Adrenal gland (tissue), 12 donors: ENCODE results near the gene HEPHL1. TPM values are rescaled to one million over a fixed set of nuclear protein-coding genes. Genes with fewer than 3 reads are reported as not detected.

Experiments used
- DNase-seq, 7 donors: peaks; one replicate each; pipeline ENCODE4 v3.0.0-alpha.2; 2019 to 2020
- H3K27ac ChIP-seq, 5 donors: fragments of 200-600 bp; sonication (generic) in 4 of 5; 1 replicate in 3 of 5; 2 replicates in 2 of 5; pipeline versions ENCODE4 v1.5.1 to v1.8.0; 2016 to 2020; ENCODE audit warnings: mild to moderate bottlenecking in 1 of 5
- H3K27me3 ChIP-seq: fragments of 200-600 bp; 2 replicates; pipeline ENCODE4 v1.8.0; 2021
- H3K36me3 ChIP-seq, 2 donors: fragments of 200-600 bp; replicated peaks in 1 of 2; 1 replicate in 1 of 2; 2 replicates in 1 of 2; pipeline versions ENCODE4 v1.5.1 to v1.8.0; 2018 to 2022
- H3K4me1 ChIP-seq, 2 donors: fragments of 200-600 bp; replicated peaks in 1 of 2; 1 replicate in 1 of 2; 2 replicates in 1 of 2; pipeline versions ENCODE4 v1.5.1 to v1.8.0; 2018 to 2021
- H3K4me3 ChIP-seq, 4 donors: fragments of 200-600 bp; sonication (generic) in 3 of 4; one replicate each; pipeline ENCODE4 v1.5.1; 2016 to 2018
- H3K9me3 ChIP-seq, 3 donors: fragments of 200-600 bp; sonication (generic) in 1 of 3; replicated peaks in 1 of 3; 1 replicate in 2 of 3; 2 replicates in 1 of 3; pipeline versions ENCODE4 v1.5.1 to v1.8.0; 2016 to 2021
- CTCF ChIP-seq, 6 experiments: fragments of 450-650 bp in 4 of 6; fragments of 200-600 bp in 2 of 6; sonication (generic) in 1 of 6; IDR thresholded peaks; 1 replicate in 5 of 6; 2 replicates in 1 of 6; pipeline versions ENCODE4 v1.5.1 to v1.8.0; 2016 to 2021; ENCODE audit warnings: antibody characterized with exemption in 6 of 6, mild to moderate bottlenecking in 2 of 6, moderate library complexity in 1 of 6
- POLR2A ChIP-seq, 2 donors: fragments of 450-650 bp; IDR thresholded peaks; one replicate each; pipeline ENCODE4 v1.6.1; 2017; ENCODE audit warnings: antibody characterized with exemption in 2 of 2, mild to moderate bottlenecking in 2 of 2, moderate library complexity in 1 of 2
- WGBS, 4 donors: extraction: QIAGEN DNeasy Blood & Tissue Kit in 2 of 4; methylation state at CpG; one replicate each; pipeline versions ENCODE4 v1.1.5 to v1.1.7; 2013 to 2017; 5-methylcytosine and 5-hydroxymethylcytosine counted together
- intact Hi-C, 2 donors: fragments of 100-400 bp; cut with DNase I; formaldehyde crosslinking; loops; one replicate each; pipeline versions ENCODE4 v1.14.1 to v1.15.0; 2022 to 2023
- polyA plus RNA-seq, 3 donors: library from polyadenylated mRNA; stranded (reverse); fragments of 200-250 nt in 2 of 3; fragments of 350-450 nt in 1 of 3; fragmentation: Illumina TruSeq in 1 of 3; extraction: RNeasy Lipid Tissue Mini Kit (QIAGEN cat#74804) in 1 of 3; gene quantifications; one replicate each; pipeline ENCODE4 v1.2.3, GENCODE V29; 2013 to 2014
- total RNA-seq, 9 donors: library from RNA; depleted of rRNA in 4 of 9; stranded (reverse); fragments of >200 nt in 4 of 9; fragments of 120-200 nt in 1 of 9; fragmentation: NEBNext Ultra II Directional in 1 of 9; extraction: Animal tissue kit (Norgen Biotek cat#: 25700) in 1 of 9; gene quantifications; one replicate each; pipeline versions ENCODE4 v1.1.0 to v1.2.4, GENCODE V29; 2013 to 2023
- donor health status: healthy with polysubstance abuse.
- donor health status: Bipolar disorder and iron deficiency.
- donor health status: DM: yes; HTN: yes; CAD: no.
- donor health status: DM: no; HTN: no; CAD: no.
- donor health status: DM: no; HTN: no; CAD: no.
- donor health status: DM: yes; HTN: yes; CAD: no.

The HEPHL1 gene
- total and polyA plus RNA-seq, 12 donors = 0.06 TPM; not detected in 11

- Histone ChIP-seq H3K4me3 (no peak overlapping the region), H3K9me3 (no peaks in the 10 kb centered on the region), H3K27ac (no peak overlapping the region), H3K36me3 (no peaks in the 10 kb centered on the region), H3K27me3 (no peaks in the 10 kb centered on the region), H3K4me1 (no peaks in the 10 kb centered on the region)
- no peak for TF ChIP-seq CTCF (IDR thresholded peaks at IDR 0.05)
- TF ChIP-seq POLR2A (IDR thresholded peaks at IDR 0.05) = no peak
- intact Hi-C loops = no loop called here
- 0 to 69% (median 28%) methylated on average over 1 of the region's 1 CpG for WGBS, 4 donors
- no peak for DNase-seq
Observed at GRCh38 chr11:94034207-94034606, 13.1 kb downstream of the HEPHL1 start.

- no peak for DNase-seq
- no peak overlapping the region for H3K27ac ChIP-seq
- TF ChIP-seq POLR2A (IDR thresholded peaks at IDR 0.05) = no peak
- TF ChIP-seq CTCF (IDR thresholded peaks at IDR 0.05) = no peak
- no peak overlapping the region for H3K4me3 ChIP-seq
- no peaks in the 10 kb centered on the region for H3K9me3 ChIP-seq
- no peaks in the 10 kb centered on the region for H3K36me3 ChIP-seq
- 86 to 90% (median 87%) methylated on average over 2 of the region's 2 CpGs for WGBS, 4 donors
- no peaks in the 10 kb centered on the region for H3K4me1 ChIP-seq
- intact Hi-C loops = no loop called here
- no peaks in the 10 kb centered on the region for H3K27me3 ChIP-seq
Observed at GRCh38 chr11:94036096-94036495, 14.9 kb downstream of the HEPHL1 start.

GRCh38 chr11:94043241-94043640 lies 22.1 kb downstream of the HEPHL1 start:
- H3K36me3 ChIP-seq = no peaks in the 10 kb centered on the region
- no peak overlapping the region for H3K27ac ChIP-seq
- 57 to 73% (median 64%) methylated on average over 3 of the region's 3 CpGs for WGBS, 4 donors
- no peaks in the 10 kb centered on the region for H3K4me1 ChIP-seq
- no peak for DNase-seq
- no peaks in the 10 kb centered on the region for H3K9me3 ChIP-seq
- no peak overlapping the region for H3K4me3 ChIP-seq
- intact Hi-C loops = no loop called here
- H3K27me3 ChIP-seq = no peaks in the 10 kb centered on the region
- TF ChIP-seq POLR2A (IDR thresholded peaks at IDR 0.05) (no peak), CTCF (IDR thresholded peaks at IDR 0.05) (no peak)

GRCh38 chr11:94046796-94047195 lies 25.6 kb downstream of the HEPHL1 start:
- Histone ChIP-seq H3K27me3 (no peaks in the 10 kb centered on the region), H3K27ac (no peak overlapping the region), H3K9me3 (no peaks in the 10 kb centered on the region), H3K36me3 (no peaks in the 10 kb centered on the region), H3K4me1 (no peaks in the 10 kb centered on the region), H3K4me3 (no peak overlapping the region)
- intact Hi-C loops = no loop called here
- no peak for TF ChIP-seq CTCF (IDR thresholded peaks at IDR 0.05)
- TF ChIP-seq POLR2A (IDR thresholded peaks at IDR 0.05) = no peak
- 71 to 90% (median 77%) methylated on average over 1 of the region's 1 CpG for WGBS, 4 donors
- no peak for DNase-seq
